Kidney glomerular epithelial cell (primary cell): ENCODE measurements around the gene DPPA3.
"Not testable (repeated sequence)": the region's sequence is repeated elsewhere in the genome, so short reads cannot be mapped to it uniquely, and the experiment has no call there.

ENCODE experiments used
- DNase-seq: peaks from one replicate; lab custom pipeline; 2025; lab: John Stamatoyannopoulos, UW

DPPA3 gene

DNA sequence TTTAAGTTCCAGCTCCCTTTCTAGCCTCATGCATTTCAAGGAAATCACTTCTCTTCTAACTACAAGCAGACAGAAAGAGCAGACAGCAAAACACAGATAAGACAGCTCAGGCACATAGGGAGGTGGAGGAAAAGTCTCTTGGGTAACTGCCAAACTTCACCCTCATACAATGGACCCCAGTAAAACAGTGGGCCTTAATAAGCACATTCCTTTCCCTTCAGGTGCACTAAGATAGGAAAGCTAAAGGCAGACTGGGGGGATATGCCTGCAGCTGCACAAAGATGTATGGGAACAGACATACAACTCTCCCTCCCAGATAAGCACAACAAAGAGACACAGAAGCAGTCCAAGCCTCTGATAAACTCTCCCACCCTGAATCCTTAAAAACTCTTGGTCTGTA, 19.8 kb downstream of the DPPA3 start:
- DNase-seq: not testable (repeated sequence)

DNA sequence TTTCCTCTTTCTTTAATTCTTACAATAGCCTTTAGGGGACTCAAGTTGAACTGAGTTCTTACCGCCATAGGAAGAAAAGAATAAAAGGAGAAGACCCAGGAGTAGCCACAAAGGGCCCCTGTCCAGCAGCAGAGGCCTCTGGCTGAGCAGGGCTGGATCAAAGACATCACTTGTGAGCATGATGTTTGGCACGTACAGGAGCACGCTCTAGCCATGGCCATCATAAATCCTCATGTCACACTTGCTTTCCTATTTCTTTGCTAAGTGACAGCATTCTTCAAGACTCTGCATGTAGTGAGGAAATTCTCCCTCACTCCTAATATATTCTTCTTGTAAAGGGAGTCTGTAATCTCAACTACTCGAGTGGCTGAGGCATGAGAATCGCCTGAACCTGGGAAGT, 20.3 kb downstream of the DPPA3 start:
- DNase-seq: no peak

DNA sequence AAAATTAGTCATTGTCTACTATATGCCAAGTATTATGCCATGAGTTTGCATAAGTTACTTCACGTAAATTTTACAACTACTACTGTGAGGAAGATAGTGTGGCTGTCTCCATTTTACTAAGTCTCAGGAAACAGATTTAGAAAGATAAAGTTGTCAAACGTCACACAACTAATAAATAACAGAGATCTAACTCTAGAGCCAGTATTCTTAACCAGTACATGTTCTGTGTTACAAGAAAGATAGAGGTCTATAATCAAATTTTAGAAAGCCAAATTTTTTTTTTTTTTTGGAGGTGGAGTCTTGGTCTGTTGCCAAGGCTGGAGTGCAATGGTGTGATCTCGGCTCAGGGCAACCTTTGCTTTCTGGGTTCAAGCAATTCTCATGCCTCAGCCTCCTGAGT, 21.8 kb downstream of the DPPA3 start:
- DNase-seq: no peak

DNA sequence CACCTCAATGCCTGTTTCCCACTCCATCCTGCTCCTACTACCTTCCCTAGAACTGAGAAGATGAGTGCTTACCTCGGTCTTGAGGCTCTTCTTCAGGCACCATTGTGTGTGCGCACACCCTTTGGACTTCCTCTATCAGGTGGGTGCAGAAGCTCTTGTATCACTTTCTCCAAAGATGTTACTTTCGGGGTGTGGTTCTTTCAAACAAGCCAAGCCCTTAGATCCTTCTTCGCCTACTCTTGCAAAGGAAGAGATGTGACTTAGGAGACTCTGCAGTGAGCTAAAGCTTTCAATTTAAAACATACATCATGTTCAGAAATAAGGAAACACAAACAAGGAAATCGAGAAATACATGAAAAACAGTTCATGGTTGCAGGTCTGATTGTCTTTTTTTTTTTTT, 36.0 kb downstream of the DPPA3 start, which contains the start of gene CLEC4C:
Gene CLEC4C (minus strand): TSS at position 130 of the 400 bp plus-strand sequence. CDS start 27 bp downstream, at position 103.
- DNase-seq: no peak

DNA sequence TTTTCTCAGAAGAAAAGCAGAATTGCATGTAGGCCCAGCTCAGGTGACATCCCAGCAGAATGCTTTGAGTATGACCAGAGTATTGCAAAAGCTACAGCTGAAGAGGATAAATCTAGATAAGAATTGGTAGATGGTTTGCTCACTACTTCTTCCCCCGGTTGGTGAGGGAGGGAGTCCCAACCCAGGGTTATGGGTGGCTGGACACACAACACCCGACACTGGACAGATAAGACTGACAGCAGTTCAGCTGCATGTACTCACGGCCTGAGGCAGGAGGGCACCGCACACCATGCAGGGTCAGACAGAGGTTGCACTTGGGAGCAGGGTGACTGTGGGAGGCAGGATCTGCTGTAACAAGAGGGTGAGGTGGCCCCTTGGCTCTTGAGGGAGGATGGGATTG, 37.6 kb downstream of the DPPA3 start:
- DNase-seq: no peak

DNA sequence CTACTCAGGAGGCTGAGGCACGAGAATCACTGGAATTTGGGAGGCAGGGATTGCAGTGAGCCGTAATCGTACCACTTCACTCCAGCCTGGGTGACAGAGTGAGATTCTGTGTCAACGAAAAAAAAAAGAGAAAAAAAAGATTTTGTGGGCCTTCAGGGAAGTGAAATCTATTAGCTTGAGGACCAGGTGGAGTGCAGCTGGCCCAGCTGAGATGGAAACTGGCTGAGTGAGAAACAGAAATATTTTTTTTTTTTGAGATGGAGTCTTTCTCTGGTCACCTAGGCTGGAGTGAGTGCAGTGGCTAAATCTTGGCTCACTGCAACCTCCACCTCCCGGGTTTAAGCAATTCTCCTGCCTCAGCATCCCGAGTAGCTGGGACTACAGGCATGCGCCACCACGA, 38.2 kb downstream of the DPPA3 start:
- no peak for DNase-seq

DNA sequence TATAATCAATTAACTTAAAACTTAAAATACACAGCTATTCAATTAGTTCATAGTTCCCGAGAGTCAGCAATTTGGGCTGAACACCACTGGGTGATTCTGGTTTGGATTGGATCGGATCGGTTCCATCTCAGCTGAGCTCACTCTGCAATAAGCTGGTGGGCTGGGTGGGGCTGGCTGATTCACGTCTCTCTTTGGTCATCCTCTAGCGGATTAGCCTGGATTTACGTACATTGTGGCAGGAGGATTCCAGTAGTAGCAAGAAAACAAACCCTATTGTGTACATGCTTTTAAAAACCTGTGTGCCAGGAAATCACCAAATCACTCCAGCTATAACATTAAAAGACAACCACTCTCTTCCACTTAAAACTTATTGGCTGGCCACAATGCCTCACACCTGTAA, 39.1 kb downstream of the DPPA3 start:
- DNase-seq: no peak

DNA sequence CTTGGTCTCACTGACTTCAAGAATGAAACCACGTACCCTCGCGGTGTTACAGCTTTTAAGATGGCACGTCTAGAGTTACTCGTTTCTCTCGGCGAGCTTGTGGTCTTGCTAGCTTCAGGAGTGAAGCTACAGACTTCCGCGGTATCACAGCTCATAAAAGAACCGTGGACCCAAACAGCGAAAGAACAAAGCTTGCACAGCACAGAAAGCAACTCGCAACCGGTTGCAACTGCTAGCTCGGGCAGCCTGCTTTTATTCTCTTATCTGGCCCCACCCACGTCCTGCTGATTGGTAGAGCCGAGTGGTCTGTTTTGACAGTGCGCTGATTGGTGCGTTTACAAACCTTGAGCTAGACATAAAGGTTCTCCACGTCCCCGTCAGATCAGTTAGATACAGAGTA, 40.2 kb downstream of the DPPA3 start:
- DNase-seq: no peak

DNA sequence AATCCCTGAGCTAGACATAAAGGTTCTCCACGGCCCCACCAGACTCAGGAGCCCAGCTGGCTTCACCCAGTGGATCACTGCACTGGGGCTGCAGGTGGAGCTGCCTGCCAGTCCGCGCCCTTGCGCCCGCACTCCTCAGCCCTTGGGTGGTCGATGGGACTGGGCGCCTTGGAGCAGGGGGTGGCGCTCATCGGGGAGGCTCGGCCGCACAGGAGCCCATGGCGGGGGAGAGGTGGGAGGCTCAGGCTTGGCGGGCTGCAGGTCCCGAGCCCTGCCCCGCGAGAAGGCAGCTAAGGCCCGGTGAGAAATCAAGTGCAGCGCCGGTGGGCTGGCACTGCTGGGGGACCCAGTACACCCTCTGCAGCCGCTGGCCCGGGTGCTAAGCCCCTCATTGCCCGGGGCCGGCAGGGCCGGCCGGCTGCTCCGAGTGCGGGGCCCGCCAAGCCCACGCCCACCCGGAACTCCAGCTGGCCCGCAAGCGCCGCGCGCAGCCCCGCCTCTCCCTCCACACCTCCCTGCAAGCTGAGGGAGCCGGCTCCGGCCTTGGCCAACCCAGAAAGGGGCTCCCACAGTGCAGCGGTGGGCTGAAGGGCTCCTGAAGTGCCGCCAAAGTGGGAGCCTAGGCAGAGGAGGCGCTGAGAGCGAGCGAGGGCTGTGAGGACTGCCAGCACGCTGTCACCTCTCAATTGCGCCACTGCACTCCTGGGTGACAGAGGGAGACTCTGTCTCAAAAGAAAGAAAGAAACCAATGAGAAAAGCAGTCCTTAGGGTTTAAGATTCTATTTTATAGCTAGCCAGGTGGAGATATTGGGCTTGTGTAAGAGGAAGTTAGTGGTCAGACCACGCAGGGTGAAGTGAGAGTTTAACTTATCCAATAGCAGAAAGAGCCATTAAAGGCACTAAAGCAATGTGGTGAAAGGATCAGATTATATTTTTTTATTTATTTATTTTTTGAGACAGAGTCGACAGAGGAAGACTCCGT, 41.0 kb downstream of the DPPA3 start:
- DNase-seq: not testable (repeated sequence)

DNA sequence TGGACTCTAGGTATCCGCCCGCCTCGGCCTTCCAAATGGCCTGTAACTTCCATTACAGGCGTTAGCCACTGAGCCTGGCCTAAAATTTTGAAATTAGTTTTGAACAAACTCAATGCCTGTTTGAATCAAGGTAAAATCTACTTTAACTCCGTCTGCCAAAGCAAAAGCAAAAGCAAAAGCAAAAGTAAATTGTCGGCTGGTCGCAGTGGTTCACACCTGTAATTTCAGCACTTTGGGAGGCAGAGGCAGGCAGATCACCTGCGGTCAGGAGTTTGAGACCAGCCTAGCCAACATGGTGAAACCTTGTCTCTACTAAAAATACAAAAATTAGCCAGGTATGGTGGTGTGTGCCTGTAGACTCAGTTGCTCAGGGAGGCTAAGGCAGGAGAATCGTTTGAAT, 44.4 kb downstream of the DPPA3 start:
- DNase-seq: not testable (repeated sequence)

DNA sequence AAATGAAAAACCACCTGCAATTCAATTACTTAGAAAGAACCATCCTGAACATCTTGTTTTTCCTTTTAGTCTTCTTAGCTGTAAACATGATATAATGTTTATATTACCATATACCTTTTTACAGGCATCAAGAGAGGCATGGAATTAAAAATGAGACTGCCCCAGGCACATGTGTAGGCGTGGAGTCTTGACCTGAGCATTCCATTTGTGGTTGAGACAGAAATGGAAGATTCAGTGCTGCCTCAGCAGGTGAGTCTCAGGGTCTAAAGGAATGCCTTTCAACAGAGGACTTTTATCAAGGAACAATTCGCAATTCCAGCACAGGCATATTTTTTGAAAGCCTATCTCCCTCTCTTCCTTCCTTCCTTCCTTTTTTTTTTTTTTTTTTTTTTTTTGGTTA, 45.8 kb downstream of the DPPA3 start:
- DNase-seq: no peak

DNA sequence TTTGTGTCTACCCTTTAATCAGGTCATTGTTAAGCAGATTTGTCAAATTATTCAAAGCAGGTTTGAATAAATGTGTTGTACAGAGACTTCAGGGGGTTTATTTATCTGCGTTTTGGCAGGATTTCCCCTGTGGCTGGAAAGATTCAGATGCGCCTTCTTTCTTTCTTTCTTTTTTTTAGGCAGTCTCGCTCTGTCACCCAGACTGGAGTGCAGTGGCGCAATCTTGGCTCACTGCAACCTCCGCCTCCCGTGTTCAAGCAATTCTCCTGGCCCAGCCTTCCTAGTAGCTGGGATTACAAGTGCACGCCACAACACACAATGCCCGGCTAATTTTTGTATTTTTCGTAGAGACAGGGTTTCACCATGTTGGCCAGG, 47.5 kb downstream of the DPPA3 start:
- no peak for DNase-seq
